Stimulated activated CD8-positive, alpha-beta memory T cell treated with anti-CD3 and anti-CD28 coated beads, Interleukin-2, amount 100 ng/mL, for 48 hours (primary cell): ENCODE measurements around the gene ACP3.
"Not testable (repeated sequence)": the region's sequence is repeated elsewhere in the genome, so short reads cannot be mapped to it uniquely, and the experiment has no call there.

ENCODE experiments used
- DNase-seq, 2 donors: peaks; one replicate each; pipeline ENCODE4 v3.0.0-alpha.2; 2020; ENCODE audit warnings: low read depth in 2 of 2

Gene ACP3, protein sequence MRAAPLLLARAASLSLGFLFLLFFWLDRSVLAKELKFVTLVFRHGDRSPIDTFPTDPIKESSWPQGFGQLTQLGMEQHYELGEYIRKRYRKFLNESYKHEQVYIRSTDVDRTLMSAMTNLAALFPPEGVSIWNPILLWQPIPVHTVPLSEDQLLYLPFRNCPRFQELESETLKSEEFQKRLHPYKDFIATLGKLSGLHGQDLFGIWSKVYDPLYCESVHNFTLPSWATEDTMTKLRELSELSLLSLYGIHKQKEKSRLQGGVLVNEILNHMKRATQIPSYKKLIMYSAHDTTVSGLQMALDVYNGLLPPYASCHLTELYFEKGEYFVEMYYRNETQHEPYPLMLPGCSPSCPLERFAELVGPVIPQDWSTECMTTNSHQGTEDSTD

DNA sequence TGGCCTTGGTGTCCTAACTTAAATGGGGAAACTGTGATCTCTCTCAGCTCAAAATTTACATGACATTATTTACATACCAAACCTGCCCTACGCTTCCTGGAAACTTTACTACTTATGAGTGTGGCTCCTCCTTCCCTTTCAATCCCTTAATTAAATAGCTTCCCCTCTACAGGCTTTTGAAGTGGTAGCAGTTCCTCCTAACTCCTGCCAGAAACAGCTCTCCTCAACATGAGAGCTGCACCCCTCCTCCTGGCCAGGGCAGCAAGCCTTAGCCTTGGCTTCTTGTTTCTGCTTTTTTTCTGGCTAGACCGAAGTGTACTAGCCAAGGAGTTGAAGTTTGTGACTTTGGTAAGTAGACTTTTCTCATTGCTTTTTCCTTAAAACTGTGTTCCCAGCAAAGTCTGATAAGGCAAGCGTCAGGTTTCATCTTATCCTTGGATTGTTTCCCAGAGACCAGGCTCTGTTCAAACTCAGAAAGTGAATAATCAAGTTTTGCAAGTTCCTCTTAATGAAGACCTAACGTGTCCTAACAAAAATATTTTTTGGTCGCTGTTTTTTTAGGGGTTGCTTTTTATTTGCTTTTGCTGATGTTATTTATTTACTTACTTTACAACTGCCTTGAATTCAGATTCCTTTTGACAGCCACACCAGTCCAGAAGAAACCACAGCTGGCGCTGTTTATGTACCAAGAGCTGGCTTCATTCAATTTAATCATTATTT lies at the start of gene ACP3:
ACP3 (plus strand) TSS at position 179 of the 720 bp plus-strand sequence; CDS start at position 229, 50 bp downstream.
- DNase-seq = no peak

DNA sequence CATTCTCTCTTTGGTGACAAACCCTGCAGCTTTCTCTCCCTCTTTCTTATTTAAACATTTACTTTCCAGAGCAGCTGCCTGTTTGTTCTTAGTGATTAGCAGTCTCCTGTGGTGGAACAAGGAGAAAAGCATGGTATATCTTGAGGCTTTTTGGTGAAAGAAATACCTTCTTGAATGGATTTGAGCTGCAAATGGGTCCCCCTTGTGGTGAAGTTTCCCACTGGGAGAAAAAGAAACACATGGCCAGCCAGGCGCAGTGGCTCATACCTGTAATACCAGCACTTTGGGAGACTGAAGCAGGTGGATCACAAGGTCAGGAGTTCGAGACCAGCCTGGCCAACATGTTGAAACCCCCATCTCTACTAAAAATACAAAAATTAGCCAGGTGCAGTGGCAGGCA lies 48.3 kb upstream of the ACP3 start:
- DNase-seq = no peak

DNA sequence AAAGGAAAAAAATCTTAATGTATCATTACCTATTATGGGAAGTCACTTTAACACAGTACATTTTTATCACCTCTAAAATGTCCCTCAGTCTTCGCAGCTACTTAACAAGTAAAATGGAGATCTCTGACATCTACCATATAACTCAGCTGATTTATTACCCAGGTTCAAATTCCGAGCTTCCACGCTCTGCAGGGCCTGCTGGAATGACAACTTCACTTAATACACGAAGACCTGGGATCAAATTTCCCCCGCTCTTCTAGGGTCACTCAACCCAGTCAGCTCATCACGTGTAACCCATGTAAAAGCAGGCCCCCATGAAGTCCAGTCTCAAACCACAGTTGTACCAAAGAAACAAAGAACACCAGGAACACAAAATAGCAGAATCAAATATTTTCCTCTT lies 44.2 kb upstream of the ACP3 start:
- DNase-seq = no peak

DNA sequence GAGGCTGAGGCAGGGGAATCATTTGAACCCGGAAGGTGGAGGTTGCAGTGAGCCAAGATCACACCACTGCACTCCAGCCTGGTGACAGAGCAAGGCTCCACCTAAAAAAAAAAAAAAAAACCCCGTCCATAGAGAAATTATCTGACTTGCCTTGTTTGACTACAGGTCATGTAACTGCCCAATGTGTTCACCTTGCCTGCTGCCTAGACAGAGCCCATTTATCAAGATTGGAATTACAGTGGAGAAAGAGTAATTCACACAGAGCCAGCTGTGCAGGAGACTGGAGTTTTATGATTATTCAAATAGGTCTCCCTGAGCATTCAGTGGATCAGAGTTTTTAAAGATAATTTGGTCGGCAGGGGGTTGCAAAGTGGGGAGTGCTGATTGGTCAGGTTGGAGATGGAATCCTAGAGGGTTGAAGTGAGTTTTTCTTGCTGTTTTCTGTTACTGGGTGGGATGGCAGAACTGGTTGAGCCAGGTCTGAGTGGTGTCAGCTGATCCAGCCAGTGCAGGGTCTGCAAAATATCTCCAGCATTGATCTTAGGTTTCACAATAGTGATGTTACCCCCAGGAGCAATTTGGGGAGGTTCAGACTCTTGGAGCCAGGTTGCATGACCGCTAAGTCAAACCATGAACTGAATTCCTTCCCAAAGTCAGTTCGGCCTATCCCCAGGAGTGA lies 40.8 kb upstream of the ACP3 start:
- DNase-seq = no peak

DNA sequence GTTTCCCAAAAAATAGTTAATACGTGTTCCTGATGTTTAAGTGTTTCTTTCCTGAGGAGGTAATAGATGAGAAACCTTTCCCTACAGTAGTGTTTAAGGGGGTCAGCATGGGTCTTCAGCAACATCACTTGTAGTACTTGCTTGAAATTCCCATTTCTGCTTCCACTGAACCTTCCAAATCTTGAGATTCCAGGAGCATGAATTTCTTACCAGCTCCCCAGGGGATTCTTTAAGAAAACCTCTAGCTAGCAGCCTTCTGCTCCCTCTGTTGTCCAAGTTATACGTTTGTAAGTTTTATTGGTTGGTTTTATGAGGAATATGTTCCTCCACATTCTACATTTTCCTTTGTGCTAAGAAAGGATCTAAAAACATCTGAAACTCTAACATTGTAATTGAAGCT lies 38.2 kb upstream of the ACP3 start:
- DNase-seq = no peak

DNA sequence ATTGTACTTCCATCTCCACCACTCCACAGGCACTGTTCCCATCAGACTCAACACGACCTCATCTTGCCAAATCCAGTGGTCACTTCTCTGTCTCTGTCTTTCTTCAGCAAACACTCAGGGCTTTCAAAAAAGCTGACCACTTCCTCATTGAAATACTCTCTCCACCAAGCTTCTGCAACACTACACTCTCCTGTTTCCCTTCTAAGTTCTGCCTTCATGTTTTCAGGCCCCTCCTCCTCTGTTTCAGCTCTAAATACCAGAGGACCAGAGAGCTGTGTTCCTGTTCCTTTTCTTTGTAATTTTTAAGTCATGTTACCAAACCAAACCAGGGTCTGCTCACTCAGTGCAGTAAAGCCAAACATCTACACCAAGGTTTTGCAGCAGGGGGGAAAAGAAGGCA lies 33.8 kb upstream of the ACP3 start:
- no peak for DNase-seq

DNA sequence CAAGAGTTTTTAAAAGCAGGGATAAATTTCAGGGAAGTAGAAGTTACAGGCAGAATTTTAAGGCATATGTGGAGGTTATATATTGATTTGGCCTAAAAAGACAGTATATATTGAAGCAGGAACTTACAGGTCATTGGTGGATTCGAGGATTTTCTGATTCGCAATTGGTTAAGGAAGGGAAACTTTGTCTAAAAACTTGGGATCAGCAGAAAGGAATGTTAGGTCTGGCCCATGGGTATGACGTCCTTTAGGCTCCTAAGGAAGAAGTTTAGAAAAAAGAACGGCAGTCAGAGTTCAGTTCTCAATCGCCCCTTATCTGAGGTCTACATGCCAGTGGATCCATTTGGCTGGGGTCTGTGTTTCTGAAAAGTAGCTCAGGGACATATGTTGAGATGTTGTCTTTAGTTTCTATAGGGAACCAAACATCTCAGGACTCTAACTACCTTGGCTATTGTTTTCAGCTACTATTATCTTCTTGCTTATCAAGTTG lies 33.2 kb upstream of the ACP3 start:
- DNase-seq = no peak

DNA sequence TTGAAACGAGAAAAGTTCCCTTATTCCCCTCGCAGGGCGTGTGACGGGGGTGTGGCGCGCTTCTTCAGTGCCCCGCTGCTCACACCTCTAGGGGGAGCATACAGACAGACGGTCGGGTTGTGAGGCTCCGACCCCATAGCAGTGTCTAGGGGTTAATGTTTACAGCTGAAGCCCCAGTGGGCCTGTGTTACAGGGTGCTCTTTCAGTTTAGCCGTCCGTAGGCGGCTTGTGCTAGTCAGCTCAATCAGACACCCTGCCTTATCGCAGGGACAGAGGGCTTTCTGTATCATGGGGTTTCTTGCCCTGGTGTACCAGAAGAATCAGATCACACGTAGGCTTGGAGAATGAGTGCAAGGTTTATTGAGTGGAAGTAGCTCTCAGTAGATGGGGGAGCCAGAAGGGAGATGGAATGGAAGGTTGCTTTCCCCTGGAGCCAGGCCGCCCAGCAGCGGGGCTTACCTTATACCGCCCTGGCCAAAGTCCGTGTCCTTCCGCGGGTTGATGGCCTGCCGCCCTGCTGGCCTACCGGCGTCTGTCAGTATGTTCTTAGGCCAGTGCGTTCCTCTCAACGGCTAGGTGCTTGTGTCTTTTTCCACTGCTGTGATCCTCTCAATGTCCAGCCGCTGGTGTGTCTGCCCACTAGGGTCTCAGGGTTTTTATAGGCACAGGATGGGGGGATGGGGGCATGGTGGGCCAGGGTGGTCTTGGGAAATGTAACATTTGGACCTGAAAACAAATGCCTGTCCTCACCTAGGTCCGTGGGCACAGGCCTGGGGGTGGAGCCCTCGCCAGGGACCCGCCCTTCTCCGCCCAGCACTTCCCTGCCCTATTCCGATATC lies 32.2 kb upstream of the ACP3 start:
- no peak for DNase-seq

DNA sequence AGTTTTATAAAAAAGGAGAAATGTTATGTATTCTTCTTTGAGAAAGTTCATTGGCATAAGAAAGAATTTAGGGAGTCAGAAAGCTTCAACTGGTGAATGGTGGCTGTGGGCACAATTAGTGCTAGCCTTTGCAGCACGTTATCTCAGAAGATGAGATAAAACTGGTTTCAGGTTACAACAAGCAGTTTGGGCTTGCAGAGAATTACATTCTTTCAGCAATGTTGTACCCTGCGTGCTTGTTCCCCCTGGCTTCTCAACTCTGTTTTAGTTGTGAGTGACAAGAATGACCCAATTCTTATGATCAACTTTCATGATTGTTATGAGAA lies 31.6 kb upstream of the ACP3 start:
- no peak for DNase-seq

DNA sequence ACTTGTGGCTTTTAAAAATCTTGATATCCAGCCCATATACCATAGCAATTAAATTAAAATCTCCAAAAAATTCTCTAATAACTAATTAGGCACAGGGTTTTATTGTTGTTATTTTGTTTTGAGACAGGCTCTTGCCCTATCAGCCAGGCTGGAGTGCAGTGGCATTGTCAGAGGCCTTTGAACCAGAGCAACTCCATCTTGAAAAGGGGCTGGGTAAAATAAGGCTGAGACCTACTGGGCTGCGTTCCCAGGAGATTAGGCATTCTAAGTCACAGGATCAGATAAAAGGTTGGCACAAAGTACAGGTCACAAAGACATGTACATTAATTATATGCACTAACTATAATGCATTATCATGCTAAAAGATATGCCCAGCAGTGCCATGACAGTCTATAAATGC lies 31.2 kb upstream of the ACP3 start:
- no peak for DNase-seq

DNA sequence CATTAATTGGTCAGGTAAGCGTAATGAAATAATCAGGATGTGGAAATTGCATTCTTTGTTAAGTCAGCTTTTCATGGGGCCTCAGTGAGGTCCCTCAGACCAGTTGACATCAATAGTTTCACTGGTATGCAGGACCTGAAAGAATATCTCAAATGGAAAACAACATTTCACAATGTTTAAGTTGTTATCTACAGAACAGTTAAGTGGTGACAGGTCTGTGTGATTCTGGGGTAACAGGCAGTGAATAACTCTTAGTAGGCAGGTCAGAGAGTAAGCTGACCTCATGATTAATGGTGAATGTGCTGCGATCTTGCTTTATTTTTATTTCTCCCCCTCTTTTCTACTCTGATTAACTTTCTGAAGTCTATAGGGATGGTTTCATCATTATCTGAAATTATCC lies 28.9 kb upstream of the ACP3 start:
- DNase-seq = no peak

DNA sequence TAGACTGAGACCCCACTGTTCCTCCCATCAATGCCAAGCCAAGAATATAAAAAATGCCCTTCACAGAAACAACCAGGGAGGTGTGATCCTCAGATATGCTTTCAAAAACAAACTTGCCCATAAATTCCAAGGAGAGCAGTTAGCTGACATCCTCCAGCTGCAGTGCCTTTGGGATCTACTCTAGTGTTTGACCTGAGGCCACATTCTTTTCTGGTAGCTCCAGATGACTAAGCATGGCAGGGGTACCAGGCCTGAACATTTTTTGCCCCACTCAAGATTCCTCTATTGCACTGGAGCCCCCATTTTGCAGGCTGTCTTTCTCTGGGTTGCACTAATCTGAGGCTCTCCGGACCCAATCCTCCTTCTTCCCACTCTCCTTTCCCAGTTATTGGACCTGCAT lies 27.9 kb upstream of the ACP3 start:
- DNase-seq = no peak

DNA sequence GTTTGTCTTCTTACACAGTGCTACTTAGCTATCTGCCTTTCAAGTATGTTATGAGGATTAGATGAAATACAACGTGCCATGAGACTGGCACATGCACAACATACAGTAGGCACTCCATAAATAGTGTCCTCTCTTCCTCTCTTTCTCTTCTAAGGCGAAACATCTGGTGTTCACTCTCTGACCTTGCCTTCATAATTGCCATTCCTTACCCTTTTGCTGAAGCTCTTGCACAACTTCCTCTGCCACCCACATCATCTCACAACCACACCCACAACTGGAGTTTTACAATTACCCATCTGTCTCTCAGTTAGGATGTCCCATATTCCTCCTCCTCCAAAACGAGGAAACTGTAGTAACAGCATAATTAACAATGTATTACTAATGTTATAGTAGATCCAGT lies 26.4 kb upstream of the ACP3 start:
- no peak for DNase-seq

DNA sequence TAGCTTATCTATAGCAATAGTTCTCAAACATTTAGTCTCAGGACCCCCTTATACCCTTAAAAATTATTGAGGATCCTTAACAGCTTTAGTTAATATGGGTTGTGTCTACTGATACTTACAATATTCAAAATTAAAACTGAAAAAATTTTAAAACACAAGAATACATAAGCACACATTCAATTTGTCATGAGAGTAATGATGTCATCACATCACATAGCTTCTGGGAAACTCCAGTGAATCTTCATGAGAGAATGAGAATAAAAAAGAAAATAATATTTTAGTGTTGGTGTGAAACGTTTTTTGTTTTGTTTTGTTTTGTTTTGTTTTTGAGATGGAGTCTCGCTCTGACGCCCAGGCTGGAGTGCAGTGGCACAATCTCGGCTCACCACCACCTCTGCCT lies 25.2 kb upstream of the ACP3 start:
- DNase-seq = no peak

DNA sequence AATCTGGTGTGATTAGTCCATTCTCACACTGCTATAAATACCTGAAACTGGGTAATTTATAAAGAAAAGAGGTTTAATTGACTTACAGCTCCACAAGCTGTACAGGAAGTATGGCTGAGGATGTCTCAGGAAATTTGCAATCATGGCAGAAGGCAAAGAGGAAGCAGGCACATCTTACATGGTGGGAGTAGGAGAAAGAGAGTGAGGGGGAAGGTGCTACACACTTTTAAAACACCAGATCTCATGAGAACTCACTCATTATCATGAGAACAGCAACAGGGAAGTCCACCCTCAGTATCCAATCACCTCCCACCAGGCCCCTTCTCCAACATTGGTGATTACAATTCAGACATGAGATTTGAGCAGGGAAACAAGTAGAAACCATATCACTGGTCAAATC lies 24.0 kb upstream of the ACP3 start:
- no peak for DNase-seq

DNA sequence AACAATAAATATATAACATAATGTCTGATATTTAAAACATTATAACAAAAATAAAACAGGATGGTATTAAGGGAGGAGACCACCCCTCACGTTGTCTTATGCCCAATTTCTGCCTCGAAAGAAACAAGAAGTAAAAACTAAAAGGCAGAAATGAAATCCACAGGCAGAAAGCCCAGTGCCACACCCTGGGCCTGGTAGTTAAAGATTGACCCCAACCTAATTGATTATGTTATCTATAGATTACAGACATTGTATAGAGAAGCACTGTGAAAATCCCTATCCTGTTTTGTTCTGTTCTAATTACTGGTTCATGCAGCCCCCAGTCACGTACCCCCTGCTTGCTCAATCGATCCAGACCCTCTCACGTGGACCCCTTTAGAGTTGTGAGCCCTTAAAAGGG lies 22.3 kb upstream of the ACP3 start:
- DNase-seq = no peak

DNA sequence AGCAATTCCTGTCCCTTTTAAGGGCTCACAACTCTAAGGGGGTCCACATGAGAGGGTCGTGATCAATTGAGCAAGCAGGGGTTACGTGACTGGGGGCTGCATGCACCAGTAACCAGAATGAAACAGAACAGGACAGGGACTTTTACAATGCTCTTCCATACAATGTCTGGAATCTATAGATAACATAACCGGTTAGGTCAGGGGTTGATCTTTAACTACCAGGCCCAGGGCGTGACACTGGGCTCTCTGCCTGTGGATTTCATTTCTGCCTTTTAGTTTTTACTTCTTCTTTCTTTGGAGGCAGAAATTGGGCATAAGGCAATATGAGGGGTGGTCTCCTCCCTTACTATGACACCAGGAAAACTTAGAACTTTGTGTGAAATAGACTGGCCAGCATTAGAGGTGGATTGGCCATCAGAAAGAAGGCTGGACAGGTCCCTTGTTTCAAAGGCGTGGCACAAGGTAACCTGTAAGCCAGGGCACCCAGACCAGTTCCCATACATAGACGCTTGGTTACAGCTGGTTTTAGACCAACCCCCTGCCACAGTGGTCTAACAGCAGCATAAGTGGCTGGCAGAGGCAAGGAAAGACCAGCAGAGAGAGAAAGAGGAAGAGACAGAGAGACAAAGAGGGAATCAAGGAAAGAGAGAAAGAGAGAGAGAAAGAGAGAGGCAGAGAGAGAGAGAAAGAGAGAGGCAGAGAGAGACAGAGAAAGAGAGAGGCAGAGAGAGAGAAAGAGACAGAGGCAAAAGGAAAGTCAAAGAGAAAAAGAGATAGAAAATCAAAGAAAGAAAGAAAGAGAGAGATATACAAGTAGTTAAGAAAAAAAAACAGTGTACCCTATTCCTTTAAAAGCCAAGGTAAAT lies 13.6 kb upstream of the ACP3 start:
- DNase-seq = not testable (repeated sequence)

DNA sequence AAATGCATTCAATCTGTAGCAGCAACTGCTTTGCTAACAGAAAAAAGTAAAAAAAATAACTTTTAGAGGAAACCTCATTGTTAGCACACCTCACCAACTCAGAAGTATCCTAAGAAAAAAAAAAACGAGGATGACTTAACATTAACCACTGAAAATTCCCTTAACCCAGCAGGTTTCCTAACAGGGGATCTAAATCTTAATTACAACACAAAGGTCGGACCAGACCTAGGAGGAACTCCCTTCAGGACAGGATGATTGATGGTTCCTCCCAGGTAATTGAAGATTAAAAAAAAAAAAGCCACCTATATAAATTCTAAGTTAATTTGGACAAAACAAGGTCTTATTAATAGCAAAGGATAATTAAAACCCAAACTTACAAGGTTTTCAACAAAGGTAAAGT lies 12.9 kb upstream of the ACP3 start:
- DNase-seq = not testable (repeated sequence)

DNA sequence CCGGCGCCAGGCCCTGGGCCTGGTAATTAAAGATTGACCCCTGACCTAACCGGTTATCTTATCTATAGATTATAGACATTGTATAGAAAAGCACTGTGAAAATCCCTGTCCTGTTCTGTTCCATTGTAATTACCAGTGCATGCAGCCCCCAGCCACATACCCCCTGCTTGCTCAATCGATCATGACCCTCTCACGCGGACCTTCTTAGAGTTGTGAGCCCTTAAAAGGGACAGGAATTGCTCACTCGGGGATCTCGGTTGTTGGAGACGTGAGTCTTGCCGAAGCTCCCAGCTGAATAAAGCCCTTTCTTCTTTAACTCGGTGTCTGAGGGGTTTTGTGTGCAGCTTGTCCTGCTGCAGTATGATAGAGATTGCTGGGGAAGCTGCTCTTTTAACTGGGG lies 7.2 kb upstream of the ACP3 start:
- not testable (repeated sequence) for DNase-seq

DNA sequence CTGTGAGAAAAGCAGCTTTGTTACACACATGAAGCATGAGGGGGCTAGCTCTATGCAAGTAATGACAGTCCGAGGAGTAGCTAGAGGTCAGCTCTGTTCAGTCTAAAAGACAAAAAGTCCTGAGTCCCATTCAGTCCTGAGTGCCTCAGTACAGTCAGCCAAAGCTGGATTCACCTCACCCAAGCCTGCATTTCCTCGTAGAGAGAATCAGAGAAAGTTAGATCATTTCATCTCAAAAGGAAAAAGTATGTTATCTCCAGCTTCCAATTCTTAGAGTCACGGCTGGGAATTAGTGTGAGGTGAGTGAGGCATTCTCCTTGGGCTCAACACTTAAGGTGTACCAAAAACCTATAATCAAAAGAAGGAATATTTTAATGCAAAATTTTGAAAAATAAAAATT lies 5.9 kb upstream of the ACP3 start:
- DNase-seq = no peak

DNA sequence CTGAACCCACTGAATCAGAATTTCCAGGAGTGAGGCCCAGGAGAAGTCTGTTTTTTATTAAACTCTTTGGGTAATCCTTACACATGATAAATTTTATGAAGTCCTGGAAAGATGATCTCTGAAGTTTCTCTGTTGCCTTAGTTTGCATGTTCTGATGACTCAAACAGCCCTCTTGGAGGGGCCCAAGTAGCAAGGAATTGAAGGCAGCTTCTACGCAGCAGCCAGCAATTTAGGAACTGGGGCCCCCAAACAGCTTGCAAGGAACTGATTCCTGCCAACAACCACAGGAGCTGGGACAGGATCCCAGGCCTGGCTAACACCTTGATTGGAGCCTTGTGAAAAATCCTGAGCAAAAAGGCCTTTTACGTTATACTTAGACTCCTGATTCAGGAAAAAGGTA lies 5.4 kb upstream of the ACP3 start:
- no peak for DNase-seq
